Activated T-helper 1 cell treated with anti-CD3 and anti-CD28 coated beads, Interleukin-2, amount 50 U/mL, for 16 hours (primary cell): Measurements from ENCODE around the gene SUOX.
"Not testable (repeated sequence)": the region's sequence is repeated elsewhere in the genome, so short reads cannot be mapped to it uniquely, and the experiment has no call there.

Source experiments
- DNase-seq, 2 donors: peaks; one replicate each; pipeline ENCODE4 v3.0.0-alpha.2; 2020; ENCODE audit warnings: low read depth in 1 of 2, low spot score in 1 of 2

Gene SUOX

DNA sequence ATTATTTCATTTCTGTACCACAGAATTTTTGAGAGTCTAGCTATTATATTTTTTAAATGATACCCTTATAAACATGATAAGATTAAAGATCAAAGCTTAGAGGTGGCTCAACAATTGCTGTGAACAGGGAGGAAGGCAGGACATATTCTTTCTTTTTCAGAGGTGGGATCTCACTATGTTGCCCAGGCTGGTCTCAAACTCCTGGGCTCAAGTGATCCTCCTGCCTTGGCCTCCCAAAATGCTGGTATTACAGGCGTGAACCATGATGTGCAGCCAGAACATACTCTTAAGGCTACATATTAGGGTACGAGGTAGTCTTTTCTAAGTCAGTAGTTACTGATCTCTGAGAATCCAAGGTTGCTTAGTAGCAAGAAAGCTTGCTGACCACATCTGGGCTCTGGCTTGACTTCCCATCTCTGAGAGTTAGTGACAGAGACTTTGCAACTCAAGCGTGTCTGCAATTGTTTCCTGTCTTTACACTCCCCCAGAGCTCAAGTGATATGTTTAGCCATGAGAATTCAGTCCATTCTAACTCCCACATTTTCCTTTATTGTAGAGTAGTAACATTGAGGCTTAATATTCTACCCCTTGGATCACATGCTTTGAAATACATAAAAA lies 14.6 kb upstream of the SUOX start:
- DNase-seq = no peak

DNA sequence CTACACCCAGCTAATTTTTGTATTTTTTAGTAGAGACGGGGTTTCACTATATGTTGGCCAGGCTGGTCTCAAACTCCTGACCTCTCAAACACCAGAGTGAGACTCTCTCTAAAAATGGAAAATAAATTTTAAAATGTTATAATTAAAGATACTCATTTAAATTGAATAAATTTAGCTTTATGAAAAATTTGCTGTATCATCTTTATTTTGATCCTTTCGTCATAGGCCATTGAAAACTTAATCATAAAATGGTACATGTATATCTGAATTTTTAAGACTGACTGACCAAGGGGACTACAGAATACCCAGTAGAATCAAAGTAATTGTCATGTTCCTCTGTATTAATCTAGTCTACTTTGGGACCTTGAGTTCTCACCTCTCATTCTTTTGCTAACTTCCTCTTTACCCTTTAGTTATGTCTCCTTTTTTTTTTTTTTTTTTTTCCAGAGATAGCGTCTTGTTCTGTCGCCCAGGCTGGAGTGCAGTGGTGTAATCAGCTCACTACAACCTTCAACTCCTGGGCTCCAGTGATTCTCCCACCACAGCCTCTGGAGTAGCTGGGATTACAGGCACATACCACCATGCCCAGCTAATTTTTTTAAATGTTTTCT lies 13.7 kb upstream of the SUOX start:
- no peak for DNase-seq

DNA sequence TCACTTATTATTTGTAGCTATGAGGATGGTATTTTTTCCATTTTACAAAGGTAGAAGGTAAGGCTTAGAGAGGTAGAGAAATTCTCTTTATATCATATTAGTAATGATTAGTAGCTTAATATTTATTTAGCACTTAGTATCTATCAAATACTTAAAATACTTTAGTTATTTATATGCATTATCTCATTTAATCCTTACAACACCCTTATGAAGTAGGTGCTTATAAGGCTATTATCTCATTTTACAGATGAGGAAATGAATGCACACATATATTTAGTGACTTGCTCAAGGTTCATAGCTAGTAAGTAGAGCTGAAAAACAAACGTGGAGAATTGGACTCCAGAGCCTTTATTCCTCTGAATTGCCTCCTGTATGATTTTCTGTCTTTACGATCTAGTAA lies 12.2 kb upstream of the SUOX start:
- DNase-seq = no peak

DNA sequence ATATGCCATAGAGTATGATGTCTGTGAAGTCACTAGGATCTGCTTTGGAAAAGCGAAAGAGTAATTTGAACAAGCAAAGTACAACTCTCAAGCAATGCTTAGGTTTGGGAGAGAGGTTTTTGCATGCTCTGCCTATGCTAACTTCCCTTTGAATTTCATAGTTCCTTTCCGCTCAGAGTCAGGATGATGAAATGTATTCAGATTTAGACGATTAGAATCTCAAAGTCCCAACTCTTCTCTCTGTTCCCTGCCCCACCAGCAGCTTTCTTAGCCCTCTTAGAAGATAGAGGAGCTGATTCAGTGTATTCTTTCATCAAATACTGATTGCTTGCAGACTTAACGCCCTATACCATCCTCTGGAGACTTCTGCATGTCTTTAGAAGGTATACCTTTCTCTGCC lies 11.7 kb upstream of the SUOX start:
- DNase-seq = no peak

DNA sequence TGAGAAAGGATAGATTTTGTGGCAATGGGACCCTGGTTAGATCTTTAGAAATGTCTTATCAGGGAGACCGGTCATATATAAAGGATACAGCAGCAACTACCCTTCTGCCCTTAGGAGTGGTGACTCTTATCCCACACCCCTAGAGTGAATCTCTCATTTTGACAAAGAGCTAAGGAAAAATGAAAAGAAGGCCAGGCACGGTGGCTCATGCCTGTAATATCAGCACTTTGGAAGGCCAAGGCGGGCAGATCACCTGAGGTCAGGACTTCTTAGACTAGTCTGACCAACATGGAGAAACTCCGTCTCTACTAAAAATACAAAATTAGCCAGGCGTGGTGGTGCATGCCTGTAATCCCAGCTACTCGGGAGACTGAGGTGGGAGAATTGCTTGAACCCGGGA lies 11.1 kb upstream of the SUOX start:
- not testable (repeated sequence) for DNase-seq

DNA sequence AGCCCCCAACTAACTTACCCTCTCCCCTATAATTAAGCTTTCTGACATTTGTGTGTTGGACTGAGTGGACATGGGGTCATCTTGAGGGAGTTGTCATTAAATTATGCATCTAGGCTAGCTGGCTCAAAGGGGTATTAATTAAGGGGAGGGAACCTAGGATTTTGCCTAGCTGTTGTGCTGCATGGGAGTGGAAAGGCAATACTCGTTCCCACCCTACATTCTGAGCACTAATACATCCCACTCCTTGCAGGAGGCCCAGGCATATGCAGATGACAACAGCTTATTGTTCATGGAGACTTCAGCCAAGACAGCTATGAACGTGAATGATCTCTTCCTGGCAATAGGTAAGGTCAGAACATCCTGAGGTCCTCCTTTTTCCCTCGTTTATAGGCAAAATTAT lies 6.0 kb upstream of the SUOX start:
- no peak for DNase-seq

DNA sequence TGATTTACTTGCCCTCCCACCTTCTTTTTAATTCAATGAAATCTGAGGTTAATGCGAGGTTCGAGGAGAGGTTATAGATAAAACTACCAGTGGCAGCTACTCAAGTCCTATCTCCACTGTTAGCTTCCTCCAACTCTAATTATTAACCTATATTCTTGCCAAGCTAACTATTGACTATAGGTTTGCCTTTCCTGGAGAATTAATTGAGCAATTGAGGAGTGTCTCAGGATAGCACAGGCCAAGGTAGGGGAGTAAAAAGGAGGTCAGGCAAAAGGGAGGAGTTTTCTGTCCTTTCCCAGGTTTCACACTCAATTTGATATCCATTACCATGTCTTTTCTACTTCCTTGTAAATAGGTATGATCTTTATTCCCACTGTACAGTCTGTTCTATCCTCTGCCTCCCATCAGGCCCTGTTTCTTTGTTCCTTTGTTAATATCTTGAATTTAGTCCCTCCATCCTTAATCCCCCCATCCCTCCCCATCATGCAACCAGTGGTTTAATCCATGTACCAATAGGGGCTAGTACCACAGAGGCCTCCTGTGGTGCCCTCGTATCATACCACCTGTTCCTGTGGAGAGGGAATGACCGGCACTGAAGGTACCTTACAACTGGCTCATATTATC lies 3.7 kb upstream of the SUOX start:
- DNase-seq = no peak

DNA sequence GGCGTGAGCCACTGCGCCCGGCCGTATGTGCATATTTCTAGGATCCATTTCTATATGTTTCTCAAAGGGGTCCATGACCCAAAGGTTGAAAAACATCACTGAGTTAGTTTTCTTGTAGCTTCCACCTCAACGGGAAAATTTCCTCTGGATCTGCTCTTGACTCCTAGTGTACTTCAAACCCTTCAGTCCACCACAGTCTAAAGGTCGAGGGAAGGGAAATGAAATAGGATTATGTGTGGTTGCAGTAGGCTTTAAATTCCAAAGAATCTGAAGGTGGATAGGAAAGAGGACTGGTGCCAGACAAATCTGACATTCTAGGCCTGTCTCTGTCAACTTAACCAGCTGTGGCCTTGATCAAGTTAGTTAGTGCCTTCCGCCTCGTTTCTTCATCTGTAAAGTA lies 1.7 kb upstream of the SUOX start:
- DNase-seq = no peak

DNA sequence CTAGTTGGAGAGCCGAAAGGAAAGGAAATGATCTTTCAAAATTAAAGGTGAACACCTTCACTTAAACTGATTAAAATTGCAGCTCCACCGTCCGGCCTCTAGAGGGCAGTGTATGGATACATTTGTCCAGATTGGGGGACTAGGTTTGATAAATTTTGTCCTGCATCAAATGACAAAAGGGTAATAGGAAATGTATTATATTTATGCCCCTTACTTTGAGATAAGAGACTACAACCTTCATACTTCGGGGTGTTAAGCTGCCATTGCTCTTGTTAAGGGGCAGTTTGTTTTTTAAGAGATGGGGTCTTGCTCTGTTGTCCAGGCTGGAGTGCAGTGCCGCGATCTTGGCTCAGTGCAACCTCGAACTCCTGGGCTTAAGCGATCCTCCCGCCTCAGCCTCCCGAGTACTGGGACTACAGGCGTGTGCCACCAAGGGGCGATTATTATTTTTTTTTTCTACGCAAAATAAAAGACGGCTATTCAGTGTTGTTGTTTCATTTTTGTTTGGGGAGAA lies 818 bp upstream of the SUOX start:
- peak in 1 of 2 donors; percentile 39 for DNase-seq

DNA sequence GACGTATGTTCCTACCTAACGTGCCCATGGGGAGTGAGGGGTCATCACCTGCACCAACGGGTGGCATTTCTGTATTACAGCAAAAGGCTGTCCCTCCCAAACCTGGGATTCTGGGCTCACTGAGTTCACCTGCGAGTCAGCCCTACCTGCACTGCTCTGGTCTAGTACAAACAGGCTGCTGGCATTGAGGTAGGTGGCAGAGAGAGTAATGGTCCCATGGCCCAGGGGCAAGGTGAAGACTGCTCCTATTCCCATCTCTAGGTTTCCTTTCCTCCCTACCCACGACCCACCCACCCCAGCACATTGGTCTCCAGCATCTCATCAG lies 421 bp downstream of the SUOX start:
- DNase-seq = no peak

DNA sequence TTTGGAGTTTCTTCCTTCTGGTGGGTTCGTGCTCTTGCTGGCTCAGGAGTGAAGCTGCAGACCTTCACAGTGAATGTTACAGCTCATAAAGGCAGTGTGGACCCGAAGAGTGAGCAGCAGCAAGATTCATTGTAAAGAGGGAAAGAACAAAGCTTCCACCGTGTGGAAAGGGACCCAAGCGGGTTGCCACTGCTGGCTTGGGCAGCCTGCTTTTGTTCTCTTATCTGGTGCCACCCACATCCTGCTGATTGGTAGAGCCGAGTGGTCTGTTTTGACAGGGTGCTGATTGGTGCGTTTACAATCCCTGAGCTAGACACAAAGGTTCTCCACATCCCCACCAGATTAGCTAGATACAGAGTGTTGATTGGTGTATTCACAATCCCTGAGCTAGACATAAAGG lies 2.4 kb downstream of the SUOX start:
- not testable (repeated sequence) for DNase-seq

DNA sequence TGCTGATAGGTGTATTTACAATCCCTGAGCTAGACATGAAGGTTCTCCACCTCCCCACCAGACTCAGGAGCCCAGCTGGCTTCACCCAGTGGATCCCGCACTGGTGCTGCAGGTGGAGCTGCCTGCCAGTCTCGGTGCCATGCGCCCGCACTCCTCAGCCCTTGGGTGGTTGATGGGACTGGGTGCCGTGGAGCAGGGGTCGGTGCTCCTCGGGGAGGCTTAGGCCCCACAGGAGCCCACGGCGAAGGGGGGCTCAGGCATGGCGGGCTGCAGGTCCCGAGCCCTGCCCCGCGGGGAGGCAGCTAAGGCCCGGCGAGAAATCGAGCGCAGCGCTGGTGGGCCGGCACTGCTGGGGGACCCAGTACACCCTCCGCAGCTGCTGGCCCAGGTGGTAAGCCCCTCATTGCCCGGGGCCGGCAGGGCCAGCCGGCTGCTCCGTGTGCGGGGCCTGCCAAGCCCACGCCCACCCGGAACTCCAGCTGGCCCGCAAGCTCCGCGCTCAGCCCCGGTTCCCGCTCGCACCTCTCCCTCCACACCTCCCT lies 3.0 kb downstream of the SUOX start:
- not testable (repeated sequence) for DNase-seq

DNA sequence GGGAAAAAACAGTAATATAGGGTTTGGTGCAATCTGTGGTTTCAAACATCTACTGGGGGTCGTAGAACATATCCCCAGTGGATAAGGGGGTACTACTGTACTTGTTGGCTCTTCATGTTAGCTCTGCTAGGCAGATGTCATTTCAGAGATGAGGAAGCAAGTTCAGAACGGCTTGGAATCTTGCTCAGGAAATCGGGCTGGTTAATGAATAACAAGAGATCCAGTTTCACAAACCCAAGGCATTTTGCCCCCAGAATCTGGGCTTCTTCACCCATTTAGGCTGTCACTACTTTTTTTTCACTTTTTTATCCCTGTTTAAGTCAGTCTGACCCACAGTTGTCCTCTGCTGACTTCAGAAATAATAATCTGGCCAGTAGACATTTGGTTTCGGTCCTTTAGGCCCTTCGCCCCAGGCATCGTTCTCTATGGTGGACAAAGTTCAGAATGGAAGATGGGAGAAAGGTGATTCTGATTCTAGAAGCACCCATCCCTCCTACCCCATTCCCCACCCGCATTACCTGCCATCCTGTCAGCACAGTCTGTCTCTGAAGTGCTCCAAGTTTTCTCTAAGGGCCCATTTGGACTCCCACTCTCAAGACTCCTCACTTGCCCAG lies 4.5 kb downstream of the SUOX start:
- no peak for DNase-seq

DNA sequence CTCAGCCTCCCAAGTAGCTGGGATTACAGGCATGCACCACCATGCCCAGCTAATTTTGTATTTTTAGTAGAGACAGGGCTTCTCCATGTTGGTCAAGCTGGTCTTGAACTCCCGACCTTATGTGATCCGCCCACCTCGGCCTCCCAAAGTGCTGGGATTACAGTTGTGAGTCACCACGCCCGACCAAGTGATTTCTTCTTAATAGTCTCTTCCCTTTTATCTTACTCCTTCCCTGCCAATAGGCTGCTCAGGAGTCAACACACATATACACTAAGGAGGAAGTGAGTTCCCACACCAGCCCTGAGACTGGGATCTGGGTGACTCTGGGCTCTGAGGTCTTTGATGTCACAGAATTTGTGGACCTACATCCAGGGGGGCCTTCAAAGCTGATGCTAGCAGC lies 6.3 kb downstream of the SUOX start:
- not testable (repeated sequence) for DNase-seq

DNA sequence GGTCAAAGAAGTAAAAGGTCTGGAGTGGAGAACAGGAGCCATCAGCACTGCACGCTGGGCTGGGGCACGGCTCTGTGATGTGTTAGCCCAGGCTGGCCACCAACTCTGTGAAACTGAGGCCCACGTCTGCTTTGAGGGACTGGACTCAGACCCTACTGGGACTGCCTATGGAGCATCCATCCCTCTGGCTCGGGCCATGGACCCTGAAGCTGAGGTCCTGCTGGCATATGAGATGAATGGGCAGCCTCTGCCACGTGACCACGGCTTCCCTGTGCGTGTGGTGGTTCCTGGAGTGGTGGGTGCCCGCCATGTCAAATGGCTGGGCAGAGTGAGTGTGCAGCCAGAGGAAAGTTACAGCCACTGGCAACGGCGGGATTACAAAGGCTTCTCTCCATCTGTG lies 7.1 kb downstream of the SUOX start:
- no peak for DNase-seq

DNA sequence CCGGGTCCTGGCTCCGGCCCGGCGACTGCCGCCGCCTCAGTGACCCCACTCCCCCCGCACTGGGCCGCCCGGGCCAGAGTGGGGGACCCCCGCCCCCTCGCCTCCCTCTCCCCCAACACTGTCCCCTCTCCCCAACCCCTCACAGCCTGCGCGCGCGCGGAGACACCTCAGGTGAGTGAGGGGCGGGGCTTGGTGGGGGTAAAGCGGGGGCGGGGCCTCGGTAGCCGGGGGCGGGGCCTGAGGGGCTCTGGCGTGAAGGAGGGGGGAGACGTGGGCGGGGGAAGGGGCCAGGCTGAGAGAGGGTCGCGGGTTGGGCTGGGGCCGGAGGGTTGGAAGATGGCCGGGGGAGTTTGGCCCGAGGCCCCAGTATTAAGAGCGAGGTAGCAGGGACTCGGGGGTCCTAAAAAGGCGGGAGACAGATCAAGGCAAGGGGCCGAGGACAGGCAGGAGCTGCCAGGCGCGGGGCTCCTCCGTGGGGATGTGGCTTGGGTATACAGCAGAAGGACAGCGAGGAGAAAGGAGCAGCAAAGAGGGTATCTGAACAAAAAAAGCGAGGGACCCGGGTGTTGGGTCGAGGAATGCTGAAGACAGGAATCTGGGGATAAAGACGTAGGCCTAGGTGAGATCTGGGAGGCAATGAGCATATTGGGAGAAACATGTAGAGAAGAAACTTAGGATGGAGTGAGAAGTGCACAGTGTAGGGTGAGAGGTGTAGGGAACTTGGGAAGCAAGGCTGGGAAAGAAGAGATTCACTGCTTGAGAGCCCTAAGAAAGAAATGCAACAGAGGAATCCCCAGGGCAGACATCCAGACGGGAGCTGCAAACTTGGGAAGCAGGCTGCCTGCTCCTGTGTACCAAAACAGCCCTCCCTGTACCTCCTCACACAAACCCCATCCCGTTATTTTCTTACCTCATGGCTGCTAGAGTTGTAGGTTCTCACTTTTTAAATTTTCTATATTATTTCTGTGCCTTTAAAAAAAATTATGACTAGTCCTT lies 10.8 kb downstream of the SUOX start:
- peak; percentile 52 to 59 for DNase-seq

DNA sequence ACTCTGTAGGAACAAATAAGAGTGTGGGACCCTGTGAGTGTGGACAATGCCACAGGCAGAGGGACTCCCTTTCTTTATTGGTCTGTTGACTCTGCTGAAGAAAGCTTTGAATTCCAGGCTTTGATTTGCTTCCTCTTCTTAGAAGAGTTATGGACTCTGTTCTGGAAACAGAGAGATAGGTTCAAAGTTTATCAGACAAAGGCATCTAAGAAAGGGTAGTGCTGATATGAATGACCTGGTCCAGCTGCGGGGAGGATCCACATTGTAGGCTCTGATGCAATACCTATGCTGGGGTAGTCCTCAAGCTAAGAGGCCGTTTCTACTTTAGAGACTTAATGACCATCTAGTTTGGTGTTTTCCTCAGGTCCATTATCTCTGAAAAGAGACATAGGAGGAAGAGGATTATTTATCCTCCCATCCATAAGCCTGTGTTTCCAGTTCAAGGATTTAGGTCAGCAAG lies 13.1 kb downstream of the SUOX start:
- no peak for DNase-seq

DNA sequence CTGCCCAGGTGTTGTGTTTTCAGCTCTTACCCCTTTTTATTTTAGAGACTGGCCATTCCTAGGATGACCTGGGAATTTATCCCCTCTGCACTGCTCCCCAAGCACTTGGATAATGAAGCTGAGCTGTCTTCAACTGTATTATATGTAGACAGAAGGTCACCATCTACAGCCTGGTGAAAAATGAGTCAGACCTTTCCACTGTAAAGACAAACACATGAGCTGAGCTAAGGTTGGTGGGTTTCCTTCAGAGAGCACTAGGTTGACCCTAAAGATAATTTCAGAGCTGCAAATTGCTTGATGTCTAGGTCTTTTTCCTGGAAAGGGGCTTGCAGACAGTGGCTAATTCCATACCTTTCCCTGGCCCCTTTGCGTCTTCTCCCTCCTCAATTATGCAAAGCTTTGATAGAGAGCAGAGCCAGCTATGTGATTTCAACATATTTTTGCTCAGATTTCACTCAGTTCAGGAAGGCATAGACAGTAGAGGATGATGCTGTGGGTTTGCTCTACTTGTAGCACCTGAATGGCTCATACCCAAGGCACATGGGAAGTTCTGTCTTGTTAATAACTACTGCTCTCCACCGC lies 14.5 kb downstream of the SUOX start:
- DNase-seq = no peak

DNA sequence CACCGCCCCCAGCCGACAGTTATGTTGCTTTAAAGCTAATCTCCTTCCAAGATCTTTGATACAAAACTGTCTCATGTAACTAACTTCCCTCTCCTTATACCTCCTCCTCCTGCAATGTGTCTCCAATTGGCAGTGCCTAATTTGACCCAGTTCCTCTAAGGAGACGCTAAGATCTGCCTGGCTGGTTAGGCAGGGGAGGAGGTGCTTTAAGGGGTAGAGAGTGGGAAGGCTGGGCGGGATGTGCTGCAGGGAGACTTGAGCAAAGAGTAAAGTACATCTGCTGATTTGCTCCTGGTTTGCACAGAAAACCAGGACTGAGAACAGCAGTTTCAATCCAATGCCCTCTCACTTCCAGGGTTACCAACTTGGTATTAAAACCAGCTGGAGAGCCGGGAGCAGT lies 16.4 kb downstream of the SUOX start:
- no peak for DNase-seq

DNA sequence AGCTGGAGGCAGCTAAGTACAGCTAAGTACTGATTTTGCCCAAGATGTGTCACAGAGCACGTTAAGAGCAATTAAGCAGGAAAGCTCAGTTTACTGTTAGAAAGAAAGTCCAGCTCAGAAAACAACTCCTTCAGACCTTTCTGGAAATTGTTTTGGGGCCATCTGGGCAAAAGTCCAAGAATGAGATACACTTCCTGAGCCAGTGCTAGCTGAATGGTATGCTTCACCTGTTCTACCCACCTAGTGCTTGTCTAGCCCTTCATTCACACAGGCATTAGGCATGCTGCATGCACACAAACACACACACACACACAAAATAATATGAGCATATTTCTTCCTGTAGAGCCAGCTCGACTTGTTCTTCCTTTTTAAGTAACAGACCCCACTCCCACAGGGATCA lies 17.1 kb downstream of the SUOX start:
- DNase-seq = no peak
